Fibroblast of pulmonary artery (primary cell): ENCODE results near the gene HTR3B.
"Not testable (repeated sequence)": the region's sequence is repeated elsewhere in the genome, so short reads cannot be mapped to it uniquely, and the experiment has no call there.

Experiments
- DNase-seq: peaks from one replicate; pipeline ENCODE4 v3.0.0-alpha.2; 2010; ENCODE audit warnings: low read depth
- H3K4me3 ChIP-seq: replicated peaks from 2 replicates; pipeline ENCODE4 v1.5.1; 2011; ENCODE audit warnings: low read depth, mild to moderate bottlenecking, control low read depth, low read length, moderate library complexity
- TF ChIP-seq, protein P1 (sequence below): IDR thresholded peaks from 2 replicates; pipeline ENCODE4 v1.5.1; 2011; ENCODE audit warnings: mild to moderate bottlenecking, control low read depth, low read length, inconsistent platforms; ENCODE audit errors: missing control alignments

Gene HTR3B

DNA sequence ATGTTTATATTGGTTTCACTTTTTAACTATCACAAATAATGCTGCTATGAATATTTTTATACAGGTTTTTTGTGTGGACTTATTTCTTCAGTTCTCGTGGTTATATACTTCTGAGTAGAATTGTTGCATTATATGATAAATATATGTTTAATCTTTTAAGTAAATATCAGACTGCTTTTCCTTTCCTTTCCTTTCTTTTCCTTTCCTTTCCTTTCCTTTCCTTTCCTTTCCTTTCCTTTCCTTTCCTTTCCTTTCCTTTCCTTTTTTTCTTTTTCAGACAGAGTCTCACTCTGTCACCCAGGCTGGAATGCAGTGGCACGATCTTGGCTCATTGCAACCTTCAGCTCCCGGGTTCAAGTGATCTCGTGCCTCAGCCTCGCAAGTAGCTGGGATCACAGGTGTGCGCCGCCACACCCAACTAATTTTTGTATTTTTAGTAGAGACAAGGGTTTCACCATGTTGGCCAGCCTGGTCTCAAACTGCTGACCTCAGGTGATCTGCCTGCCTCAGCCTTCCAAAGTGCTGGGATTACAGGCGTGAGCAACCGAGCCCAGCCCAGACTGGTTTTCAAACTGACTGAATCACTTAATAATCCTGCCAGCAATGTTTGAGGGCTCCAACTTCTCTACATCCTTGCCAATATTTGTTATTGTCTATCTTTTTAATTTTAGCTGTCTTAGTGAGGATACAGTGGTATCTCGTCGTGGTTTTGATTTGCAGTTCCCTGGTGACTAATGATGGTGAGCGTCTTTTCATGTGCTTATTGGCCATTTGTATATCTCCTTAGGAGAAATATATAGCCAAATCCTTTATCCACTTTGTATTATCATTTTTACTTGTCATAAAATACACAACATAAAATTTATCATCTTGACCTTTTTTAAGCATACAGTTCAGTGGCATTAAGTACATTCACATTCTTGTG, 21.9 kb downstream of the HTR3B start:
- TF ChIP-seq, protein P1, sequence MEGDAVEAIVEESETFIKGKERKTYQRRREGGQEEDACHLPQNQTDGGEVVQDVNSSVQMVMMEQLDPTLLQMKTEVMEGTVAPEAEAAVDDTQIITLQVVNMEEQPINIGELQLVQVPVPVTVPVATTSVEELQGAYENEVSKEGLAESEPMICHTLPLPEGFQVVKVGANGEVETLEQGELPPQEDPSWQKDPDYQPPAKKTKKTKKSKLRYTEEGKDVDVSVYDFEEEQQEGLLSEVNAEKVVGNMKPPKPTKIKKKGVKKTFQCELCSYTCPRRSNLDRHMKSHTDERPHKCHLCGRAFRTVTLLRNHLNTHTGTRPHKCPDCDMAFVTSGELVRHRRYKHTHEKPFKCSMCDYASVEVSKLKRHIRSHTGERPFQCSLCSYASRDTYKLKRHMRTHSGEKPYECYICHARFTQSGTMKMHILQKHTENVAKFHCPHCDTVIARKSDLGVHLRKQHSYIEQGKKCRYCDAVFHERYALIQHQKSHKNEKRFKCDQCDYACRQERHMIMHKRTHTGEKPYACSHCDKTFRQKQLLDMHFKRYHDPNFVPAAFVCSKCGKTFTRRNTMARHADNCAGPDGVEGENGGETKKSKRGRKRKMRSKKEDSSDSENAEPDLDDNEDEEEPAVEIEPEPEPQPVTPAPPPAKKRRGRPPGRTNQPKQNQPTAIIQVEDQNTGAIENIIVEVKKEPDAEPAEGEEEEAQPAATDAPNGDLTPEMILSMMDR: no peak
- peak; percentile 4 for DNase-seq
- H3K4me3 ChIP-seq: no peak overlapping the region

DNA sequence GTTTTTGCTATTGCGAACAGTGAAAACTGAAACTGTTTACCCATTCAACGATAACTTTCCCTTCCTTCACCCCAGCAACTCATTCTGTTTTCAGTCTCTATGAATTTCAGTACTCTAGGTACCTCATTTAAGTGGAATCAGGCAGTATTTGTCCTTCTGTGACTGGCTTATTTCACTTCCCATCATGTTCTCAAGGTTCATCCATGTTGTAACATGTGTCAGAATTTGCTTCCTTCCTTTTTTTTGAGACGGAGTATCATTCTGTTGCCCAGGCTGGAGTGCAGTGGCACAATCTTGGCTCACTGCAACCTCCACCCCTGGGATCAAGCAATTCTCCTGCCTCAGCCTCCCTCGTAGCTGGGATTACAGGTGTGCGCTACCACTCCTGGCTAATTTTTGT, 23.7 kb downstream of the HTR3B start:
- DNase-seq: no peak
- TF ChIP-seq, protein P1: no peak
- H3K4me3 ChIP-seq: no peak overlapping the region

DNA sequence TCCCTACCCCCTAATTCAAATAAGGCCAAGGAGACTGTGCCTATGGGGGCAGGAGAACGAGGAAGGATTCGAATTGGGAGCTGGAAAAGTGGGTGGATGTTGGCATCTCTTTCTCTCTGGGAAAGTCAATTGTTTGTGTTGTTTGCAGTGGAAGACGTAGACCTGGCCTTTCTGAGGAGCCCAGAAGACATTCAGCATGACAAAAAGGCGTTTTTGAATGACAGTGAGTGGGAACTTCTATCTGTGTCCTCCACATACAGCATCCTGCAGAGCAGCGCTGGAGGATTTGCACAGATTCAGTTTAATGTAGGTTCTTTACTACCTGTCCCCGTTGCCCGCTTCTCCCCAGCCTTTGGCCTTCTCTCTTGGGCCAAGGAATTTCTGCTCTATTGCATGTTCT, 28.2 kb downstream of the HTR3B start:
- DNase-seq: no peak
- no peak overlapping the region for H3K4me3 ChIP-seq
- TF ChIP-seq, protein P1: no peak

DNA sequence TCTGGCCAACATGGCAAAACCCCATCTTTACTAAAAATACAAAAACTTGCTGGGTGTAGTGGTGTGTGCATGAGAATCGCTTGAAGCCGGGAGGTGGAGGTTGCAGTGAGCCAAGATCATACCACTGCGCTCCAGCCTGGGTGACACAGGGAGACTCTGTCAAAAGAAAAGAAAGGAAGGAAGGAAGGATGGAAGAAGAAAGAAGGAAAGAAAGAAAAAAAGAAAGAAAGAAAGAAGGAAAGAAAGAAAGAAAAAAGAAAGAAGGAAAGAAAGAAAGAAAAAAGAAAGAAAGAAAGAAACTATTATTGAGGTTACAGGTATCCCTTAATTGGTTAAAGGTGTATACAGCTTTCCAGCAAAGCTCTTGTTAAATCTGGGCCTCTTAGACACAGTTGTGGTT, 29.6 kb downstream of the HTR3B start:
- DNase-seq, H3K4me3 ChIP-seq: not testable (repeated sequence)

DNA sequence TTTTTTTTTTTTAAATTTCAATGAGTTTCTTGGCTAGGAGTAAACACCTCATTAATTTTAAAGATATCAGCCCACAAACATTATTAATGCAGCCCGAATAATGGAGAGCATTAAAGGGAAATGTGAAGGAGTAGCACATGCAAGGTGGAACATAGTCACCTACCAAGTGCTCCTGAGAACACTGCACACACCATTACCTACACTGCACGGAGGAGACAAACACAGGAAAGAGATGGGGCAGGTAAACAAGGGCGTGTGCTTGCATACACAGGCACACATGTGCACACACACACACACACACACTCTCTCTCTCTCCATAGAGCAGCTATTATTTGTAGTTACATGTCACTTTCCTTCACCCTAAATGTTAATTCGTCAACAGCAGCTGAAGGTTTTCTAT, 30.2 kb downstream of the HTR3B start:
- DNase-seq: no peak
- H3K4me3 ChIP-seq: no peak overlapping the region
- TF ChIP-seq, protein P1: no peak

DNA sequence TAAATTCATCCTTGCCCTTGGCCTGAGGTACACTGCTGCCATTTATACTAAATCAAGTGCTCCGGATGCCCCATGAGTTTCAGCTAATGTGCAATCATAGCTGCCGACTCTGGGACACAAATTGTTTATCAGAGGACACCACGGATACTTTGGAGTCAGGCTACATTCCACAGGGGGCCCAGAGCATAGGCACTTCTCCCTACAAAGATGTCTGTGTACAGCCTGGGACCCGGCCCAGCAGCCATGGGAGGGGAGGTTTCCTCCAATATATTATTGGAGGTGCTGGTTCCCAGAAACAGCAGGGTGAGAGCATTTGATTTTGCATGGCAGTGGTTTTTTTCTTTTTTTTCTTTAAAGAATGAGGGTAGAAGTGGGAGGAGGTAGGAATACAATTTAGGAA, 31.3 kb downstream of the HTR3B start:
- TF ChIP-seq, protein P1: no peak
- no peak for DNase-seq

DNA sequence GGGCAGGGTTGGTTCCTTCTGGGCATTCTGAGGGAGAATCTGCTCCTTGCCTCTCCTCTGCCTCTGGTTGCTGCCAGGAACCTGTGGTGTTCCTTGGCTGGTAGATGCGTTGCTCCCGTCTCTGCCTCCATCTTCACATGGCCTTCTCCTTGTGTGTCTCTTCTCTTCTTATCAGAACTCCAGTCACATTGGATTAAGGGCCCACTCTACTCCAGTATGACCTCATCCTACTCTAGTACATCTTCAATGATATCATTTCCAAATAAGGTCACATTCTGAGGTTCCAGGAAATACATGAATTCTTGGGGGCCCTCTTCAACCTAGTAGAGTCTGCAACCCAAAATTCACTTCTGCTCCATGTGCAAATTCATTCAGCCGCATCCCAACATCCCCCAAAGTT, 33.3 kb downstream of the HTR3B start:
- TF ChIP-seq, protein P1: no peak
- DNase-seq: no peak
- H3K4me3 ChIP-seq: no peak overlapping the region

More for the DNA sequence above, 31.3 kb downstream of the HTR3B start:
- no peak overlapping the region for H3K4me3 ChIP-seq
